GM13976 (cell line): ENCODE results near the gene MAP3K14.
A peak's percentile ranks its signal among the peaks of the same experiment; 100 is the strongest.

Experiments used
- DNase-seq: peaks from one replicate; pipeline ENCODE4 v3.0.0; 2012; ENCODE audit warnings: low spot score
- CTCF ChIP-seq: IDR thresholded peaks from 2 replicates; pipeline ENCODE4 v1.5.1; 2012; ENCODE audit warnings: borderline replicate concordance, mild to moderate bottlenecking; ENCODE audit not compliant: insufficient read depth; ENCODE audit errors: extremely low read depth, missing control alignments, control extremely low read depth
- in situ Hi-C: fragments of 300-500 bp; cut with MboI; formaldehyde crosslinking; loops from one replicate; pipeline ENCODE4 v1.12.0; 2022; ENCODE audit warnings: low sequenced_read_pairs, mixed read lengths, inconsistent platforms; ENCODE audit not compliant: unreplicated experiment

The MAP3K14 gene

GRCh38 chr17:45274033-45274432, 42.8 kb downstream of the MAP3K14 start:
- in situ Hi-C loops: loop anchor here (10.0 kb wide), 1 partner anchor 111 kb away; no protein-coding TSS in a partner anchor
- no peak for DNase-seq
- TF ChIP-seq CTCF: no peak

- DNase-seq: no peak
- in situ Hi-C loops: loop anchor here (10.0 kb wide), 1 partner anchor 111 kb away; no protein-coding TSS in a partner anchor
- TF ChIP-seq CTCF: no peak
These were observed 43.3 kb downstream of the MAP3K14 start for GRCh38 chr17:45273551-45273957.

DNA sequence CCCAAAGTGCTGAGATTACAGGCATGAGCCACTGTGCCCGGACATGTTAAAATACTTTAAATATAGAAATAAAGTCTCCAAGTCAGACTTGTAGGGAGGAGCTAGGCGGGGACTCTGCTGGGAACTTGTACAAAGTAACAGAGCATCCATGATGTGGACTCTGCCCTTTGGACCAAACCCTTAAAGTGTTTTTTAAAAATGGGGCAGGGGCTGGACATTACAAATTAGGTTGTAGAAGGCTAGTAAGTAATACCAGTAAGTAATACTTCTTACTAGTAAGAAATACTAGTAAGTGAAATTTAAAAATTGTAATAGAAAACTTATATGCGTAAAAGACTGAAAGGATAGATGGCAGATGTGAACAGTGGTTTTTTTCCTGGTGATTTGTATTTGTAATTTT, 45.2 kb downstream of the MAP3K14 start:
- no peak for TF ChIP-seq CTCF
- no peak for DNase-seq
- in situ Hi-C loops: loop anchor here (10.0 kb wide), 1 partner anchor 113 kb away; no protein-coding TSS in a partner anchor

DNA sequence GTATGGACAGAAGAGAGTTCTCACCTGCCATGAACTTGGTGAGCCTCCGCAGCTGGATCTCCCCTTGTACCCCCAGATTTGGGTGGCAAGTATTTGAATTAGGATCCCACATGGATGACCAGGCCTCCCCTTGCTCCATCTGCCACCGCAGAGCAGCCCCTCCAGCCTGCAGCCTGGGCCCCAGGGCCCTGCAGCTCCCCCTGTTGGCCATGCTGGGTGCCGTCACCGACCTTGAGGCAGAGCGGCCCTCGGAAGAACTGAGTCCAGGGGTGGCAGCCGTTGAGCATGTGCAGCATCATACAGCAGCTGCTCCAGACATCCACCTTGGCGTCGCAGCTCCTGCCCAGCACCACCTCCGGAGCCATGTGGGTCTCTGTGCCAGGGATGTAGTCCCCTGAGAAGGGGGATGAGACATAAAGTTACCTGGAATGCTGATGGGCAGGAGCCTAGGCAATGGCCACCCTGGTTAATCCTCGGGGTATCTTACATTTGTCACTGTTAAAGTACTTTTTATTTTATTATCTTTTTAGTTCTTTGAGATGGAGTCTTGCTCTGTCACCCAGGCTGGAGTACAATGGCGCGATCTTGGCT, 45.9 kb downstream of the MAP3K14 start:
- TF ChIP-seq CTCF: peak; percentile 56
- in situ Hi-C loops: loop anchor here (10.0 kb wide), 1 partner anchor 114 kb away; no protein-coding TSS in a partner anchor
- no peak for DNase-seq

GRCh38 chr17:45269912-45270311, 46.9 kb downstream of the MAP3K14 start:
- in situ Hi-C loops: loop anchor here (10.0 kb wide), 1 partner anchor 115 kb away; no protein-coding TSS in a partner anchor
- TF ChIP-seq CTCF: no peak
- DNase-seq: no peak

- in situ Hi-C loops: no loop called here
- DNase-seq: no peak
- TF ChIP-seq CTCF: no peak
These were observed 49.3 kb downstream of the MAP3K14 start for GRCh38 chr17:45267436-45268055.
